ENCODE data around the gene CAVIN2. TPM values are rescaled to one million over a fixed set of nuclear protein-coding genes. Genes with fewer than 3 reads are reported as not detected.

Gene CAVIN2
- total and polyA plus RNA-seq, 9 of the 15 experiments (the other 6 are each of a cell fraction or from before 2014, with no cell fraction given) = 20.6 to 92.4 (median 69.0) TPM

DNA sequence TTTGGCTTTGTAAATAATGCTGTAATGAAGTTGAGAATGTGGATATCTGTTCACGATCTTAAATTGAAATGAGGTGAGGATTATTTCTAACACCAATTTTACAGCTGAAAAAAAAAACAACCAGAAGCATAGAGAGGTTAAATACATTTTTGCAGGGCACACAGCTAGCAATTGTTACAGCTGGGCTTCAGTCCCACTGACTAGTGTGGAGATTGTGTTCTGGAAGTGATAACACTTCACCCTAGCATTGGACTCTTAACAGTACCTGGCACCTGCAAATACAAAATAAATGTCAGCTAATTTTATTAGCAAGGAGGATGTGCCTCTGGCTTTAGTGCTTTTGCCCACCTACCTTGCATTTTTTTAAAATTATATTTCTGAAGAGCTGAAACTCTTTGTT lies 28.8 kb downstream of the CAVIN2 start:
- POLR2A ChIA-PET = interaction anchor here (0.6 to 1.9 kb wide), 2 partner anchors 22 to 923 kb away, joined by 4 to 6 read pairs; no protein-coding TSS in a partner anchor
- no peaks in the 10 kb centered on the region for H3K36me3 ChIP-seq (ENCODE audit: control insufficient read depth, insufficient read depth, low read length)
- H3K27me3 ChIP-seq (ENCODE audit: control insufficient read depth in 2 of 2, insufficient read depth in 2 of 2, low read length in 2 of 2) = no peaks in the 10 kb centered on the region
- TF ChIP-seq MEF2A (IDR thresholded peaks at IDR 0.05; ENCODE audit: control insufficient read depth, low read depth, low read length) = no peak
- no peak for TF ChIP-seq ZNF311 (CRISPR knock-in tag; IDR thresholded peaks at IDR 0.05)
- TF ChIP-seq RBM14 (IDR thresholded peaks at IDR 0.05; ENCODE audit: borderline replicate concordance, insufficient read depth, low read depth, low read length) = no peak
- TF ChIP-seq, protein P1, sequence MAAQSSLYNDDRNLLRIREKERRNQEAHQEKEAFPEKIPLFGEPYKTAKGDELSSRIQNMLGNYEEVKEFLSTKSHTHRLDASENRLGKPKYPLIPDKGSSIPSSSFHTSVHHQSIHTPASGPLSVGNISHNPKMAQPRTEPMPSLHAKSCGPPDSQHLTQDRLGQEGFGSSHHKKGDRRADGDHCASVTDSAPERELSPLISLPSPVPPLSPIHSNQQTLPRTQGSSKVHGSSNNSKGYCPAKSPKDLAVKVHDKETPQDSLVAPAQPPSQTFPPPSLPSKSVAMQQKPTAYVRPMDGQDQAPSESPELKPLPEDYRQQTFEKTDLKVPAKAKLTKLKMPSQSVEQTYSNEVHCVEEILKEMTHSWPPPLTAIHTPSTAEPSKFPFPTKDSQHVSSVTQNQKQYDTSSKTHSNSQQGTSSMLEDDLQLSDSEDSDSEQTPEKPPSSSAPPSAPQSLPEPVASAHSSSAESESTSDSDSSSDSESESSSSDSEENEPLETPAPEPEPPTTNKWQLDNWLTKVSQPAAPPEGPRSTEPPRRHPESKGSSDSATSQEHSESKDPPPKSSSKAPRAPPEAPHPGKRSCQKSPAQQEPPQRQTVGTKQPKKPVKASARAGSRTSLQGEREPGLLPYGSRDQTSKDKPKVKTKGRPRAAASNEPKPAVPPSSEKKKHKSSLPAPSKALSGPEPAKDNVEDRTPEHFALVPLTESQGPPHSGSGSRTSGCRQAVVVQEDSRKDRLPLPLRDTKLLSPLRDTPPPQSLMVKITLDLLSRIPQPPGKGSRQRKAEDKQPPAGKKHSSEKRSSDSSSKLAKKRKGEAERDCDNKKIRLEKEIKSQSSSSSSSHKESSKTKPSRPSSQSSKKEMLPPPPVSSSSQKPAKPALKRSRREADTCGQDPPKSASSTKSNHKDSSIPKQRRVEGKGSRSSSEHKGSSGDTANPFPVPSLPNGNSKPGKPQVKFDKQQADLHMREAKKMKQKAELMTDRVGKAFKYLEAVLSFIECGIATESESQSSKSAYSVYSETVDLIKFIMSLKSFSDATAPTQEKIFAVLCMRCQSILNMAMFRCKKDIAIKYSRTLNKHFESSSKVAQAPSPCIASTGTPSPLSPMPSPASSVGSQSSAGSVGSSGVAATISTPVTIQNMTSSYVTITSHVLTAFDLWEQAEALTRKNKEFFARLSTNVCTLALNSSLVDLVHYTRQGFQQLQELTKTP (IDR thresholded peaks at IDR 0.05; ENCODE audit: low read depth in 1 of 2, partially characterized antibody in 2 of 2) = no peak
- no peak for TF ChIP-seq GTF2F1 (IDR thresholded peaks at IDR 0.05; ENCODE audit: low read depth, low read length)
- TF ChIP-seq, protein P2, sequence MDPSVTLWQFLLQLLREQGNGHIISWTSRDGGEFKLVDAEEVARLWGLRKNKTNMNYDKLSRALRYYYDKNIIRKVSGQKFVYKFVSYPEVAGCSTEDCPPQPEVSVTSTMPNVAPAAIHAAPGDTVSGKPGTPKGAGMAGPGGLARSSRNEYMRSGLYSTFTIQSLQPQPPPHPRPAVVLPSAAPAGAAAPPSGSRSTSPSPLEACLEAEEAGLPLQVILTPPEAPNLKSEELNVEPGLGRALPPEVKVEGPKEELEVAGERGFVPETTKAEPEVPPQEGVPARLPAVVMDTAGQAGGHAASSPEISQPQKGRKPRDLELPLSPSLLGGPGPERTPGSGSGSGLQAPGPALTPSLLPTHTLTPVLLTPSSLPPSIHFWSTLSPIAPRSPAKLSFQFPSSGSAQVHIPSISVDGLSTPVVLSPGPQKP (CRISPR knock-in tag; IDR thresholded peaks at IDR 0.05) = no peak
- no peak for TF ChIP-seq TBP (optimal IDR thresholded peaks at IDR 0.05; ENCODE audit: low read depth, low read length)
- no peak for TF ChIP-seq ZNF436 (CRISPR knock-in tag; IDR thresholded peaks at IDR 0.05)
- no peak for TF ChIP-seq PRMT5 (CRISPR knock-in tag; IDR thresholded peaks at IDR 0.05)
- TF ChIP-seq, protein P3, sequence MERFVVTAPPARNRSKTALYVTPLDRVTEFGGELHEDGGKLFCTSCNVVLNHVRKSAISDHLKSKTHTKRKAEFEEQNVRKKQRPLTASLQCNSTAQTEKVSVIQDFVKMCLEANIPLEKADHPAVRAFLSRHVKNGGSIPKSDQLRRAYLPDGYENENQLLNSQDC (CRISPR knock-in tag; IDR thresholded peaks at IDR 0.05) = no peak
- no peak overlapping the region for H3K4me3 ChIP-seq
- CTCF ChIA-PET (ENCODE audit: low intra/inter-chr PET ratio) = no interaction called here
- ATAC-seq = peak; percentile 61
- BruUV-seq (replicated peaks) = no TSS peak
- no peak for DNase-seq (ENCODE audit: extremely low read depth in 1 of 4, low spot score in 3 of 4)
- WGBS (ENCODE audit: insufficient coverage, low coverage, missing lambda C conversion rate) = 83% methylated on average over 1 of the region's 1 CpG
- no peaks in the 10 kb centered on the region for H4K20me1 ChIP-seq (replicated peaks; ENCODE audit: control insufficient read depth, insufficient read depth, low read length)
- in situ Hi-C loops (cut with MboI) = loop anchor here (10.0 kb wide), 1 partner anchor 263 kb away; no protein-coding TSS in a partner anchor
- H3K4me2 ChIP-seq (ENCODE audit: insufficient read depth, low read length) = no peak overlapping the region
- H3K79me2 ChIP-seq (ENCODE audit: control insufficient read depth, insufficient read depth, low read length) = no peaks in the 10 kb centered on the region
- no peaks in the 10 kb centered on the region for H3K9me3 ChIP-seq (replicated peaks; ENCODE audit: control insufficient read depth, insufficient read depth, low read depth, low read length)
- H3K9me1 ChIP-seq (ENCODE audit: control insufficient read depth, insufficient read depth, low read length) = no peaks in the 10 kb centered on the region
- peak overlapping the region; percentile 92 for H2AFZ ChIP-seq (ENCODE audit: low read depth, low read length)
- no peaks in the 10 kb centered on the region; a peak in 1 of 5 replicates for H3K4me1 ChIP-seq (replicated peaks in 1 of 2; ENCODE audit: control insufficient read depth in 2 of 2, insufficient read depth in 2 of 2, low read length in 2 of 2)
- no peak overlapping the region for H3K27ac ChIP-seq (ENCODE audit: extremely low read depth, low read depth, low read length)
- intact Hi-C loops (cut with micrococcal nuclease) = no loop called here
- no peak overlapping the region for H3K9ac ChIP-seq (ENCODE audit: insufficient read depth in 1 of 2, low read depth in 2 of 2, low read length in 2 of 2)
- FAIRE-seq = no peak

Measured in K562 (cell line).